OCI-M2 (cell line): ENCODE results near the gene HAPLN3.
A peak's percentile ranks its signal among the peaks of the same experiment; 100 is the strongest.
"Not testable (repeated sequence)": the region's sequence is repeated elsewhere in the genome, so short reads cannot be mapped to it uniquely, and the experiment has no call there.

Source experiments
- DNase-seq: peaks from one replicate; lab custom pipeline; 2025; ENCODE audit not compliant: unreplicated experiment; lab: John Stamatoyannopoulos, UW

Gene HAPLN3, protein sequence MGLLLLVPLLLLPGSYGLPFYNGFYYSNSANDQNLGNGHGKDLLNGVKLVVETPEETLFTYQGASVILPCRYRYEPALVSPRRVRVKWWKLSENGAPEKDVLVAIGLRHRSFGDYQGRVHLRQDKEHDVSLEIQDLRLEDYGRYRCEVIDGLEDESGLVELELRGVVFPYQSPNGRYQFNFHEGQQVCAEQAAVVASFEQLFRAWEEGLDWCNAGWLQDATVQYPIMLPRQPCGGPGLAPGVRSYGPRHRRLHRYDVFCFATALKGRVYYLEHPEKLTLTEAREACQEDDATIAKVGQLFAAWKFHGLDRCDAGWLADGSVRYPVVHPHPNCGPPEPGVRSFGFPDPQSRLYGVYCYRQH

DNA sequence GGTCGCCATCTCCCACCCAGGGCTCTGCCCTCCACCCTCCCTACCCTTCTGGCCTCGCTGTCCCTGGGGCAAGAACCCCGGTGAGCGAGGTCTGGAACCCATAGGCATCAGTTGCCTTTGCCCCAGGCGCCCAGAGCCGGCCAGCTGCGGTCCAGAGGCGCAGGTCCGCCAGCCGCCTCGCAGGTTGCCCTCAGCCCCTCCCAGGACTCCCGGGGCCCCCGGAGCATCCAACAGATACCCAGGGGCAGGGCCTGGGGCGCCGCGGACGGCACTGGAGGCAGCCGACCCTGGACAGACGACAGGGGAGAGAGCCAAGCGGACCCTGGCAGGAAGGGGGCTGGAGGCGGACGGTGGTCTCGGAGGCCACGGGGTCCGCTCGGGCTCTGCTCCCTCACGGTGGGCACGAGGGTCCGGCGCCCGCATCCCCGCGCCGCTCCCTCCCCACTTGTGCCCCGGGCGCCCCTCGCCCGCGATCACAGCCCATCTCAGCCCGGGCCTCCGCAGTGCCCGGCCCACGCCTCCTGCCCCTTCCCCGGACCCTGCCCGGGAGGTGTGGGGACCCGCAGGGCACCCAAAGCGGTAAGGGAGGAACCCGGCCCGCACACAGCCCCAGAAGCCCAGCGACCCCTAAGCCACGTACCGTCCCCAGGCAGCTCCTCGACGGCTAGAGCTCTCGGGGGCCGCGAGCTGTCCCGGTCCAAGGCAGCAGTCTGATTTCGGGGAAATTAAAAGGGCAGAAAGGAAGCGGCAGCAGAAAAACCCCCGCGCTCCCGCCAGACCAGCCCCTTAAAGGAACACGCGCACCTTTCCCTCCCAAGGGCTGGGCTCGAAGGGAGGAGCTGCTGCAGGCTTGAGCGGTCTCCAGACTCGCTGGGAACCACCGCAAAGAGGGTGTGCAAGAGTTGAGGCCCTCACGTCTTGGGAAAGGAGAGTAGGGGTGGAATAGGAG, at the start of gene HAPLN3:
Gene HAPLN3, minus strand, starts transcription at position 726 of the 949 bp plus-strand sequence. CDS start 8,246 bp downstream, outside the sequence.
- no peak for DNase-seq

DNA sequence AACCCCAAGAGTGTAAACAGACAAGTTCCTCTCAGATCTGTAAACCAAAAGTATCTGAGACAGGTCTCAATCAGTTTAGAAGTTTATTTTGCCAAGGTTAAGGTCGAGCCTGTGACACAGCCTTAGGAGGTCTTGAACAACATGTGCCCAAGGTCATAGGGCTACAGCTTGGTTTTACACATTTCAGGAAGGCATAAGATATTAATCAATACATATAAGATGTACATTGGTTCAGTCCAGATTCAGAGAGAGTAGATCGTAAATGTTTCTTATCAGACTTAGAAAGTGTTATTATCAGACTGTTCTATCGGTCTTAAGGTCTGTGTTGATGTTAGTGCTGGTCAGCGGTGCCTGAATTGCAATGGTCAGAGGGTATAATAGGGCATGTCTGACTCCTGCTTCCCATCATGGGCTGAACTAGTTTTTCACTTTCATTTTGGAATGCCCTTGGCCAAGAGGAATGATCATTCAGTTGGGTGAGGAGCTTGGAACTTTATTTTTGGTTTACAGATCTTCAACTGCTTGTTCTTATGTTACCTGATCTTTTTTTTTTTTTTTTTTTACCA, 44.8 kb upstream of the HAPLN3 start:
- no peak for DNase-seq

DNA sequence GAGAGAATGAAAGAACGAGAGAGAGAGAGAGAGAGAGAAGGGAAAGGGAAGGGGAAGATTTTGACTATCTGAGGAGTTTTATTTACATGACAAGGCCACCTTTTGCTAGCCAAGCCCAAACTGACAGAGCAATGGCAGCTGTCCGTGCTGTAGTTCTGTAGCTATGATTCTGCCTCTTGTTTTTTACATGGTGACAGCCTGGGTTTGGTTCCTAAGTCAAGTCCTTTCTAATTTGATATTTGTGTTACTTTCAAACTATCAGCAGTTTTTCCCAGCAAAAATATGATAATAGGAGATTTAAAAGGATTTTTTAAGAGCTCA, 44.1 kb upstream of the HAPLN3 start:
- DNase-seq, result no peak

DNA sequence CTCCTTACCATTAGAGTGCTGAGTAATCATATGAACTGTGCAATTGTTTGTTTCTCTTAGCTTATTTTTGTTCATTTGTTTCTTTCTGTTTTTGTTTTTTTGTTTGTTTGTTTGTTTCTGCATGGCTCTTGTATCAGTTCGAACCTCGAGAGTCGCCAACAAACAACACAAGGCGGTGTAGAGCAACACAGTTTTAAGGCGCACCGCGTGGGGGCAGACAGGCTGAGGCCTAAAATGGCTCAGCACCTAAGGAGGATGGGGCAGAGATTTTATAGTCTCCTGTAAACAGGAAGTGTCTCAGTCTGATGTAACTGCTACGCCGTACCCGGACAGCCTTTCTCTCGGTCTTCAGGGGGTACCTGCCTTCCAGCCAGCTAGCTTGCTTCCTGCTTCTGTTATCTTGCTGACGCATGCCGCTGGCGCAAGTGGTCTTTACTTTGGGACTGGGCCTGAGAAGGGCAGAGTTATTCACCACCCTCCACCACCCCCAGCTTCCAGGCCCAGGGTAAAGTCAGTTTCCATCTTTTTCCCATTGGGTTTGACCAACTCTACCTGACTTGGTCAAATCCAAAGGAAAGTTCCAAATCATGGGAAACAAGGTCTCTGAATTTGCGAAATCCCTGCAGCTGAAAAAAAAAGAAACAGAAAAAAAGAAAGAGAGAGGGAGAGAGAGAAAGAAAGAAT, 43.6 kb upstream of the HAPLN3 start:
- DNase-seq, result no peak

DNA sequence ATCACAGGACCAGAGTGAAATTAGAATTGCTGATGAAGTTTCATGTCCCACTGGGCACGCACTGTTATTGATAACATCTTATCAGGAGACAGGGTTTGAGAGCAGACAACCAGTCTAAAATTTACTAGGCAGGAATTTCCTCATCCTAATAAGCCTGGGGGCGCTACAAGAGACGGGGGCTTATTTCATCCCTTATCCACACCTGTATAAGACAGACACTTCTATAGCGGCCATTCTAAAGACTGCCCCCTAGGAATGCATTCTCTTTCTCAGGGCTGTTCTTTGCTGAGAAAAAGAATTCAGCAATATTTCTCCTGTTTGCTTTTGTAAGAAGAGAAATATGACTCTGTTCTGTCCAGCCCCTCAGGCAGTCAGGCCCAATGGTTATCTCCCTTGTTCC, 39.1 kb upstream of the HAPLN3 start:
- DNase-seq, result not testable (repeated sequence)

DNA sequence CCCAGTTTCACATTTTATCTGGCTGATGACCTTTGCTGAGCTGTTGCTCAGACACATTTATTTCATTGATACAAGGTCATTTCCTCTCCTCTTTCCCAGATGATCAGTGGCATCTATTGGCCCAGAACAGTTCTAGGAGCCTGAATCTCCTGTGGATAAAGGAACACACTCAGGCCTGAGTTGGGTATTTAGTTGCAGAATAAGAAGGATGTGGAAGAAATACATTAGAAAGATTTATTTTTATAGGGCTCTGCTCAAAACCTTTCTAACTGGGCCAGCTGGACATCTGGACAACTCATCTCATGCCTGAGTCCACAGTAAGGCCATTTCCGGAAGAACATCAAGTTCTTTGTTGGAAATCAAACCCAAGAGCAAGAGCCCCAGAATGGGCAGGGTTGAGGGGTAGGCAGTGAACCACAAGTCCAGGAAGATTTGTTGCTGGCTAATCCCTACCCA, 37.6 kb upstream of the HAPLN3 start:
- no peak for DNase-seq

DNA sequence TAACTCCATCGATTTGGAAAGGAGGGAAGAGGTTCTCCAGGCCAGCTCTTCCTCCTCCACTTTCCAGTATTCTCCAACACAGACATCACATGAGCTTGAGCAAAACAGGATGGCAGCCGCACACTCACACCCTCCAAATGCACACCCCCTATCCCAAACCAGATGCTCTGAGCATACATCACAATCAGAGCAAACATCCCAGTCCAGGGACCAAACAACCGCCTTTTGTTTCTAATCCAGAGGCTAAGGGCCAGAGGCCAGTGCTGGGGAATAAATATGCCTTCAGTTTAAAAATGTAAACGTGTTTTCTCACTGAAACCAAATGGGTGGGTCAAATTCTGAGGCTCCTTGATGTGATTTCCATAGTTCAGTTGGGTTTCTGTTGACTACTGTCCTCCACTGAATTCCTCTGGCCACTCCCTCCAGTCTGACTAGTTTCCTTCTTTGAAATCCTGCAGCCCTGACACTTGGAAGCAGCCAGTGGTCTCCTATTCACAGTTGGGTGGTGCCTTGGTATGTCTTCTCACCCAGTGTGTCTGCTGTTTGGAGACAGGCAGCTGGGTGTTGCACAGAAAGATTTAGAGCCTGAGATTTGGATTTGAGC, 37.0 kb upstream of the HAPLN3 start:
- no peak for DNase-seq

DNA sequence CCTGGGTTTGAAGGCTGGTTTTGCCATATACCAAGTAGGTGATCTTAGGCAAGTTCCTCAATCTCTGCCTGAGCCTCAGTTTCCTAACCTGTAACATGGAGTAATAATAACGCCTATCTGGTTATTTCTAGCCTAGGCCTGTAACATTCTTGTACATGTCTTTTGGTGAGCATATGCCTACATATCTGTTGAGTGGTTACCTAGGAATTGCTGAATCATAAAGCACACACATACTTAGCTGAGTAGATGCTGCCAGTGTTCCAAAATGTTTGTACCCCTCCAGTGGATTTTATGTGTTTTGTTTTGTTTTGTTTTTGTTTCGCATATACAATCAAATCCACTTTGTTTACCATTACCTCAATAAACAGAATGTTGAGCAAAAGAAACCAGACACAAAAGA, 35.2 kb upstream of the HAPLN3 start:
- DNase-seq, result no peak

DNA sequence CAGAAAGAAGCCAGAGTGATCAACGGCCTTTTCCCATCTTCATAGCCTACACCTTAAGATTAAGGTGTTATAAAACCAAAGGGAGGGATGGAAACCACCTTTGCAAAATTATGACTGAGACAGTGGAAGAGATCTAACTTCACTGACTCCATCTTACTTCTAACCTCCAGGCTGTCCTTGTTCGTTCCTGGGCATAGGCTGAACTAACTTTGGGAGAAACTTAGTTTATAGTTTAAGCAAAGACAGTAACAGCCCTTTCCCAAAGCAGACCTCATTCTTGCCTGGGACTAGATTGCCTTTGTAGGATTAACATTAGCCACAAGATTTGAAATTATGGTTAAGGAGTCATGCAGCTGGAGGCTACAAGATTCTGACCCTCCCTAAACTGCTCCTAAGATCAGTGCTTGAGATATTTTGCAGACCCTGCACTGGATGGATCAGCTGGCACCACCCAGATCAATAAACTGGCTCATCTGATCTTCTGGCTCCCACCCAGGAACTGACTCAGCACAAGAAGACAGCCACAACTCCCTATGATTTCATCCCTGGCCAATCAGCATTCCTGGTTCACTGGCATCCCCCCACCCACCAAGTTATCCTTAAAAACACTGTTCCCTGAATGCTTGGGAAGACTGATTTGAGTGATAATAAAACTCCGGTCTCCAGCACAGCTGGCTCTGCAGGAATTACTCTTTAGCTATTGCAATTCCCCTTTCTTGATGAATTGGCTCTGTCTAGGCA, 34.2 kb upstream of the HAPLN3 start:
- DNase-seq, result not testable (repeated sequence)

DNA sequence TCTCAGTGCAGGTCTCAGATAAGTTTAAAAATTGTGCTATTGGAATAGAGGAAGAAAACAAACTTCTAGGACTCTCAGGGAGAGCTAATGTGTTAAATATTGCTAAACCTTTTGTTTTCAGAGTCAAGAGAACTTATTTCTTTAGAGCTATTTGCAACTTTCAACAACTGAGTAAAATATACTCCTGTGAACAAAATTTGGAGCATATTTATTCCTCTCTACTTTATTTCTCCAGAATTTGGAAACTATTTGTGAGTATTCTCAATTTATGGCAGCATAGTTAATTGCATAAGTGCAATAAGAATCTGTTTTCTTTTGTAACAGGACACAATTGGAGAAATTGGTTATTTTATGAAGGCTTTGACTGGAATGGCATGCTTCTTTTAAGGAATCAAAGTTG, 32.8 kb upstream of the HAPLN3 start:
- not testable (repeated sequence) for DNase-seq

DNA sequence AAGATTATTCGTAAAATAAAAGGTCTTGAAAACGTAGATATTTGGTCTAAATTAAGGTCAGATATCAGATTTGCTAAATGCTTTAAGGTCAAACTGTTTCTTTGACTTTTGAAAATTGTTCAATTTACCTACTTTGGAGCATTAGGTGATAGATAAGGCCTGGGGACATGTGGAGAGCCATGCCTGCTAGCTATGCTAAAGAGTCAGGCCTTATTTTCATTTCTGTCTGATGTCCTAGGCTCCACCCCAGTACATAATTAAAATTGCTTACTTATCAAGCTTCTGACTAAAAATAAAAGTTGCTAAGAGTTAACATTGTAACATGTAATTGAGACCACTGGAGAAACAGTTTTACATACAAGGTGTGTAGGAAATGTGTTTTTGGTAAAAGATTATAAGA, 30.3 kb upstream of the HAPLN3 start:
- not testable (repeated sequence) for DNase-seq

DNA sequence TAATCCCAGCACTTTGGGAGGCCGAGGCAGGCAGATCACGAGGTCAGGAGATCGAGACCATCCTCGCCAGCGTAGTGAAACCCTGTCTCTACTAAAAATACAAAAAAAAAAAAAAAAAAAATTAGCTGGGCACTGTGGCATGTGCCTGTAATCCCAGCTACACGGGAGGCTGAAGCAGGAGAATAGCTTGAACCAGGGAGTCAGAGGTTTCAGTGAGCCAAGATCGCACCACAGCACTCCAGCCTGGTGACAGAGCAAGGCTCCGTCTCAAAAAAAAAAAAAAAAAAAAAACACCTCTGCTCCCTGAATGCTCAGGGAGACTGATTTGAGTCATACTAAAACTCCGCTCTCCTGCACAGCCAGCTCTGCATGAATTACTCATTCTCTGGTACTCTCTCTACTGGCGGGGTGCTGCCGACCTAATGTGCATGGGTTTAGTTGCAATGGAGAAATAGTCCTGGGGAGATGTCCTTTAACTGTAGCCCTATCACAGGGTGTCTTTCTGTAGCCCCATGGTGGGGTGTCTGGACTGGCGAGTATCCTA, 25.6 kb upstream of the HAPLN3 start:
- DNase-seq, result not testable (repeated sequence)

DNA sequence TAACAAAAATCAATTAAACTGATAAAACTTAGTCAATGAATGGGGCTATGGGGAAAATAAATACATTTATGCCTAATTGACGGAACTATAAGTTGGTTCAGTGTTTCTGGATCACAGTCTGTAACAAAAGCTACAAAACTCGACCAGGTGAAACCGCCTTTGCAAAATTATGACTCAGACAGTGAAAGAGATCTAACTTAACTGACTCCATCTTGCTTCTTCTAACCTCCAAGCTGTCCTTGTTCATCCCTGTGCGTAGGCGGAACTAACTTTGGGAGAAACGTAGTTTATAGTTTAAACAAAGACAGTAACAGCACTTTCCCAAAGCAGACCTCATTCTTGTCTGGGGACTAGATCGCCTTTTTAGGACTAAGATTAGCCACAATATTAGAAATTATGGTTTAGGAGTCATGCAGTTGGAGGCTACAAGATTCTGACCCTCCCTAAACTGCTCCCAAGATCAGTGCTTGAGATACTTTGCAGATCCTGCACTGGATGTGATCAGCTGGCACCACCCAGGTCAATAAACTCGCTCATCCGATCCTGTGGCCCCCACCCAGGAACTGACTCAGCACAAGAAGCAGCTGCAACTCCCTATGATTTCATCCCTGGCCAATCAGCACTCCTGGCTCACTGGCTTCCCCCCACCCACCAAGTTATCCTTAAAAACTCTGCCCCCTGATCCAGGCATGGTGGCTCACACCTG, 25.0 kb upstream of the HAPLN3 start:
- DNase-seq, result no peak

DNA sequence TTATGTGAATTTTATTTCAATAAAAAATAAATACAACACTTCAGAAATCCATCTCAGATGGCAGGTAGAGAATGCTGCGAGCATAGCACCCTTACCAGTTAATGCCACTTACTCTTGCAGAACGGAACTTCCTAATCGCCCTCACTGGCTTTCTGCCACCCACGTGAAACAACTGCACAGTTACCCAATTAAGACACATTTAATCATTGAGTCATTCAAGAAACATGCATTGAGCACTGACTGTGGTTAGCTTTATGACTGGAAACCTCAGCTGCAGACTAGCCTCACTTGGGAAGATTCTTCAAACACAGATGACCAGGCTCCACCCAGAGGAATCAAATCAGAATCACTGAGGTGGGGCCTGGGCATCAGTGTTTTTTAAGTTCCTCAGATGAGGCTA, 23.4 kb upstream of the HAPLN3 start:
- no peak for DNase-seq

DNA sequence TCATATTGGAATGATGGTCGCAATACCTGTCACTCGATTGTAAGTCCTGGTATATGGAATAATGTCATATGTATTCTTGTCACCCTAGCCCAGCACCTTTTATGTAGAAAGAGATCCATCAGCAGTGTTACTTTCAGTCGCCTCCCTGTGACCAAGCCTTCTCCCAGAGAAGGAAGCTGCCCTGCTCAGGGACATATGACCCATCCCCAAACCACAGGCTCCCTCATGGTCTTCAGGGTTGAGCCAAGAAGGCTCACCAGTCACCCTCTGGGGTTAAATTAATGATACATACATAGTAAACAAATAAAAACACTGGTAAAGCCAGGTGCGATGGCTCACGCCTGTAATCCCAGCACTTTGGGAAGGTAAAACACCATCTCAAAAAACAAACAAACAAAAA, 22.4 kb upstream of the HAPLN3 start:
- DNase-seq, result no peak

DNA sequence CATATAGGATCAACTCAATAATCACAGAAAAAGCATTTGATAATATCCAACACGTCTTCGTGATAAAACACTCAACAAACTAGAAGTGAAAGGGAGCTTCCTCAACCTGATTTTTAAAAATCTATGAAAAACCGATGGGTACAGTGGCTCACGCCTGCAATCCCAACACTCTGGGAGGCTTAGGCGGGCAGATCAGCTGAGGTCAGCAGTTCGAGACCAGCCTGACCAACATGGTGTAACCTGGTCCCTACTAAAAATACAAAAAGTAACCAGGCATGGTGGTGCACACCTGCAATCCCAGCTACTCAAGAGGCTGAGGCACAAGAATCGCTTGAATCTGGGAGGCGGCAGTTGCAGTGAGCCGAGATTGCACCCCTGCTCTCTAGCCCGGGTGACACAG, 20.0 kb upstream of the HAPLN3 start:
- DNase-seq, result no peak

DNA sequence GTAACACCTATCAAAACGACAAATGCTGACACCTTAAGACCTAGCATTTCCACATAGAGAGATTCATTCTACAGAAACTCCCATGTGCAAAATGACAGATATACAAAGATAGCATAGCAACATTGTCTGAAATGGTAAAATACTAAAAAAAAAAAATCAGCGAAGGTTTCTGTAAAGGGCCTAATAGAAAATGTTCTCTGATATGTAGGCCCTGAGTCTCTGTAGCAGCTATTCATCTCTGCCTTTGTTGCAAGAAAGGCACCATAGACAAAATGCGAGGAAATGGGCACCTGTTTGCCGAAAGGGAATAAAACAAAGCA, 18.5 kb upstream of the HAPLN3 start:
- no peak for DNase-seq

DNA sequence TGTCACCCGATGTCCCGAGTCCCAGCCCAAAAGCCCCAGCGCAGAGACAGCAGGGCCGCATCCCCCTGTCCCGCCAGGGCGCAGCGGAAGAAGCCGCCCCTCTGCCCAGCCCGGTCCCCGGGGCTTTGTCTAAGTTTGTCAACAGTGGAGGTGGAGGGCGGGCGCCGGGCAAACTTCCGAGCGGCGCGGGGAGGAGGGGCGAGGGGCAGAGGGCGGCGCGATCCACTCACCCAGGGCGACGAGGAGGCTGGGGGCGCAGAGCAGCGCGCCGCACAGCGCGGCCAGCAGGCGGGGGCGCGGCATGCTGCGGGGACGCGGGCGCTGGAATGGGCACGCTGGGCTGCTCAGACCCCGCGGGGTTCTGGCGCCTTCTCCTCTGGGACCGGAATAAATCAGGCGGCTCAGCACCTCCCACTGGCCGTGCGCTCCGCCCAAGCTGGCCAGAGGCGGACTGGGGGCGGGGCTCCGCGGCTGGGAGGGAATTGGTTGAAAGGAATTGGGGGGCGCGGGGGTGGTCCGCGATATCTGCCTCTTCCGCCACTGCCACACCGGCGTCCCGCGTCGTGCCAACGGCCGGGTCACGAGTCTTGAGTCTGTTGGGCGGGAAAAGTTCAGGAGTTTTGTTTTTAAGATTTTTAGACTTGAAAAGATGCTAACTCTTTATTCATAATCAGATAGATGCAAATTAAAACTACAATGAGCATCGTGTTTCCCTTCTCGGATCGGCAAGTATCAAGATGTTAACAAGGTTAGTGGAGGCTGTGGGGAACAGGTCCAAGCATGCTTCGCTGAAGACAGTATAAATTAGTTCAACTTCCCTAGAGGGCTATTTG, 17.9 kb upstream of the HAPLN3 start, which contains the start of gene MFGE8:
Gene MFGE8, minus strand, starts transcription at position 363 of the 833 bp plus-strand sequence. Its CDS starts 60 bp downstream, at position 303.
- DNase-seq, result peak; percentile 59
